GM12874 (cell line): ENCODE results near the gene ARMH3.

Experiments used
- CTCF ChIP-seq: IDR thresholded peaks from 2 replicates; pipeline ENCODE4 v1.5.1; 2011; ENCODE audit warnings: low read depth, mild to moderate bottlenecking, control low read depth, low read length, moderate library complexity; ENCODE audit not compliant: insufficient read depth

ARMH3 gene

DNA sequence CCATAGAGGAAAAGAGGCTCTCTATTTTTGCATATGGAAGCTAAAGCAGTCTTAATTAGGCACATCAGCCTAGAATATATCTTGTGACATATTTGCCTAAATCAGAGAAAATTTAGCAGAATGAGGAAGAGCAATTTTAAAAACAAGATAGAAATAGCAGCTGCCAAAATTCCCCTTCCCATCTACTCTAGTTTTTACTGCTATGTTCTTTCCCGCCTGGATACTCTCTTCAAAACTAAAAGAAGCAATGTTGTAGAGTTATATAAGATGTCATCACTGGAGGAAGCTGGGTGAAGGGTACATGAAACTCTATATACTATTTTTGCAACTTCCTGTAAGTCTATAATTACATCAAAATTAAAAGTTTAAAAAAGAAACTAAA is 87.0 kb downstream of the ARMH3 start:
- no peak for TF ChIP-seq CTCF

- TF ChIP-seq CTCF, result no peak
These were observed 87.6 kb downstream of the ARMH3 start for GRCh38 chr10:101968286-101968939.

DNA sequence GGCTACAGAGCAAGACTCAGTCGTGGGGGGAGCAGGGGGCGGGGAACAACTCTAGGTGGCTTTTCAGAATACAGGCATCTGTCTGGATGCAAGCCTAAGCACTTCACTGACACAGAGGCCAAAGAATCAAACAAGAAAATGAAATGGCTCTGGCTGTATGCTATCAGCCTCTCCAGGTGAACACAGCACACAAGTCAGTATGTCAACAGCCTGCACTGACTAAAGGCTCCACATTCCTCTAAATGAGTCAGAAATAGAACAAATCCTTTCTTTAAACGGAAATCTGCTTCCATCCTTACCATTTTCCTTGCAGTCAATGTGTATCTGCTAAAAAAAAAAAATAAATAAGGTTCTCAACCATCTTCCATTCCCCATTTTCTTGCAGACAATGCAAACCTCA is 88.3 kb downstream of the ARMH3 start:
- no peak for TF ChIP-seq CTCF

- no peak for TF ChIP-seq CTCF
These were observed 88.9 kb downstream of the ARMH3 start for GRCh38 chr10:101967119-101967518.

GRCh38 chr10:101965075-101965765 is 90.8 kb downstream of the ARMH3 start:
- TF ChIP-seq CTCF, result no peak

DNA sequence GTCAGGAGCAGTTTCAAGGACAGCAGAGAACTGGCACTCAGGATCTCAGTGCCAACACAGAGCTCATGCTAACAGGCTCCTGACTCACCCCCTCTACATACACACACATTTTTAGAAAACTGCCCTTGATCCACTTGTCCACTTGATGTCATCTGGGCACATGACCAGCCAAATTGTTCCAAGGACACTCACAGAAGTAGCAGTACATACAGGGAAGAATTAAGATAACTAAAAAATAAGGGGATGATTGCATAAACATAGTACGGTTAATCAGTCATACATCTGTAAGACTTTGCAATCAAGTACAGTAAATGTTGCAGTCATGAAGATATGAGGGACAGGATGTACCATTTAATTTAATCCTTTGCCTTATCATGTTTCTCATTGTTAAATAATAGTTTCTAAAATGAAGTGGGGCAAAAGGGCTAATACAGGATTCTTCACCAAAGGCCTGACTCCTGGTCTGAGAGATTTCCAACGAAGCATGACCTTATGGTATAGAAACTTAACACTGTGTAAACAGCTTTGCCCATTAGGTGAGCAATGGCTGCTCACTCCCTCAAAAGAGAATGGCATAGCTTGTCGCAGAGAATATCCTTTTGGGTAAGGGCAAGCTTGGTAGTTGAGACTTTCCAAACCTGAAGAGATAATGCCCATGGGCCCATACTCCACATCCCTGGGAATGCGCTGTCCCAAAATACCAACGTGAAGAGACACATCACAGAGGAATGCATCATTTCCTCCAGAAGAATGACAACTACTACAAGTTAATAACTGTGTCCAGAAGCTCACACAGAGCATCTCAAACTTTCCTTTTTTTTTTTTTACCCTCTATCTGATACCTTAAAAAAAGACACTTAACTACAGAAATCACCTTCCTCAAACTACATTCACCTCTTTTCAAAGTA is 94.1 kb downstream of the ARMH3 start:
- no peak for TF ChIP-seq CTCF

DNA sequence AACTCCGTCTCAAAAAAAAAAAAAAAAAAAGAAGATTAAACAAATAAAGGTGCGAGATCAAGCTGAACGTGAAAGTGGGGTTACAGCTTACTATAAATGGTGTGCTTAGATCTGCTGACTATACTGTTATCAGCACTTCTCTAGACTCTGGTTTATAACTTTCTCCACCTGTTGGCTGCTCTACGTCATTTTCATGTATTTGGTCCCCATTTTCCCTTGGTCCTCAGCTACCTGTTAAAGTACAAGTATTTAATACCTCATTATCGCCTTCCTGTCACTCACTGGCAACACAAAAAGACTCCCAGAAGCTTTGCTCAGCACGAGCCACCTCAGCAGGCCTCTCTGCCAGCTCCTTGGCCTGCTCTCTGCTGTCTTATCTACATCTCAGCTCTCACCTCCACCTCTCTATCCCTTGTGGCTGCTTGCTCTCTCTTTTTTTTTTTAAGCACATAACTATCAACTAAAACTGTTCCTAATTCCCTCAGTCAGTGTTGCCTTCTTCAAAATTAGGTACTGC is 95.0 kb downstream of the ARMH3 start:
- TF ChIP-seq CTCF, result no peak
